Immature natural killer cell (primary cell): ENCODE measurements around the gene C11orf52. TPM values are rescaled to one million over a fixed set of nuclear protein-coding genes. Genes with fewer than 3 reads are reported as not detected.

Source experiments
- DNase-seq, 3 donors: peaks; one replicate each; pipeline ENCODE4 v3.0.0; 2022; ENCODE audit warnings: mixed read lengths in 1 of 3
- H3K27ac Mint-ChIP-seq, 6 donors: one replicate each; pipeline ENCODE4 v1.8.0; 2020; ENCODE audit warnings: mixed read lengths in 6 of 6, mild to moderate bottlenecking in 5 of 6, inconsistent platforms in 4 of 6, moderate library complexity in 3 of 6
- H3K27me3 Mint-ChIP-seq, 3 donors: one replicate each; pipeline ENCODE4 v1.8.0; 2020 to 2021; ENCODE audit warnings: low read depth in 3 of 3, mild to moderate bottlenecking in 3 of 3, mixed read lengths in 3 of 3, moderate library complexity in 3 of 3, inconsistent platforms in 1 of 3
- H3K36me3 Mint-ChIP-seq, 3 donors: one replicate each; pipeline ENCODE4 v1.8.0; 2020; ENCODE audit warnings: mixed read lengths in 3 of 3, inconsistent platforms in 2 of 3, mild to moderate bottlenecking in 2 of 3
- H3K4me1 Mint-ChIP-seq, 2 donors: one replicate each; pipeline ENCODE4 v1.8.0; 2020; ENCODE audit warnings: inconsistent platforms in 2 of 2, mild to moderate bottlenecking in 2 of 2, mixed read lengths in 2 of 2, moderate library complexity in 1 of 2
- H3K4me3 Mint-ChIP-seq, 5 donors: one replicate each; pipeline ENCODE4 v1.8.0; 2020; ENCODE audit warnings: mild to moderate bottlenecking in 5 of 5, mixed read lengths in 5 of 5, inconsistent platforms in 3 of 5, moderate library complexity in 3 of 5
- H3K9me3 Mint-ChIP-seq, 6 donors: one replicate each; pipeline ENCODE4 v1.8.0; 2020; ENCODE audit warnings: mild to moderate bottlenecking in 6 of 6, mixed read lengths in 6 of 6, inconsistent platforms in 4 of 6, moderate library complexity in 3 of 6
- polyA plus RNA-seq, 3 donors: library from polyadenylated mRNA; unstranded; fragments of 300-500 nt; fragmentation: Illumina TruSeq; gene quantifications; one replicate each; pipeline ENCODE4 v1.2.3, GENCODE V29; 2021

C11orf52 gene
- polyA plus RNA-seq, 3 donors from 2014 or later = not detected

DNA sequence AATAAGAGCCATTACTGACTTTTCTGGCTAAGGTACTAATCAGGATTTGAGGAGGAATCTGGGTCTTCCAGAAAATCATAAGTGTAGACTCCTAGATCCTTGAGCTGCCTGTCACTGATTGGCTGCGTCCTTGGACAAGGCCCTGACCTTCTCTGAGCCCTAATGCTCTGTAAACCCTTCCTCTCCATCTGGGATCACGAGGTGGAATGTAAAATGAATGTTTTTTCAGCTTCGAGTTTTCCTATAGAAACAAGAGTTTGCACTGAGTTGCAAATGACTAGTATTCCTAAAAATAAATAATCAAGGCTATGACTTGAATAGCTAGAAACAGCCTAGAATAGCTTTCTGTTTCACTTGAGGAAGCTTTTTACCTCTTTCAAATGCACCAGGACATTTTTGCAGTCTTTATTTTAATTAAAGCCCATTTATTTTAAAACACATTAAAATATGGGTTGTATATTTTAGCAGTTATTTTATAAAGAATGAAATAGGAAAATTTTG lies 17.4 kb downstream of the C11orf52 start:
- H3K27me3 Mint-ChIP-seq = peaks cover 1 to 4% (median 4%) of the 10 kb centered on the region in 3 donors
- no peaks in the 10 kb centered on the region for H3K36me3 Mint-ChIP-seq
- H3K4me1 Mint-ChIP-seq = peaks cover 21 to 47% of the 10 kb centered on the region in 2 donors
- no peak for DNase-seq
- H3K4me3 Mint-ChIP-seq = peak overlapping the region; percentile 65 to 86 (median 83)
- H3K27ac Mint-ChIP-seq = peak overlapping the region in 1 of 6 donors; percentile 18
- H3K9me3 Mint-ChIP-seq = no peaks in the 10 kb centered on the region

DNA sequence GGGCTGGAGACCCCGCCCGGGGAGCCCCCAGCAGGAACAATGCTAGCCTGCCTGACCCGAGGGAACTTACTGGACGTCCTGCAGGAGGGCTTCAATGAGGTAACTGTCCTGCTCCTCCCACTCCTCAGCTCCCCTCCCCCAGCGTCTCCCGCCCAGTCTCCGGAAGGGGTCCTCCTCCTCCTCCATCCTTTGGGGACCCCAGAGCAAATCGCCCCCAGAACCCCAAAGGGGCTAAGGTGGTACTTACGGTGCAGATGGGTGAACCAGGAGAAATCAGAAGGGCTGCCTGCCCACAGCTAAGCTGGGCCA lies 18.7 kb downstream of the C11orf52 start:
- H3K9me3 Mint-ChIP-seq = no peaks in the 10 kb centered on the region
- H3K4me3 Mint-ChIP-seq = peak overlapping the region; percentile 71 to 86 (median 82)
- H3K27me3 Mint-ChIP-seq = peaks cover 1 to 4% (median 4%) of the 10 kb centered on the region in 3 donors
- peaks cover 21 to 46% of the 10 kb centered on the region in 2 donors for H3K4me1 Mint-ChIP-seq
- no peak for DNase-seq
- peak overlapping the region in 2 of 6 donors; percentile 30 to 84 for H3K27ac Mint-ChIP-seq
- no peaks in the 10 kb centered on the region for H3K36me3 Mint-ChIP-seq

DNA sequence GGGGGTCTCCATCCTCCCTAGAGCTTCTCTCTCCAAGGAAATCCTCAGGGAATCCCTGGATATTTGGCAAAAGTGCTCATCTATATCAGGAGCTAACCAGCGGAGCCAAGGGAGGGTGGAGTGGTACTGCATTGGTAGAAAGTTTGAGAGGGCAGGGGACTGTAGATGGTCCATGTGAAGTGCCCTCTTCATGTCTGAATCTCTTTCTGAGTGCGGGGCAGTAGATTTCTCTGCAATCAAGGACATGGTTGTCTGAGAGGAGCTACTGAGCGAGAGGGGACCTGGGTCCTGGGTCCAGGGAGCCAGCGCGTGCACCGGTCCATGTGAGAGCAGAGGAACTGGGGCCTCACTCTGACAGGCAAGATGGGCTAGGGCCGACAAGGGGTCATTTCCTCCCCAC lies 19.1 kb downstream of the C11orf52 start:
- Mint-ChIP-seq H3K27ac (peak overlapping the region in 3 of 6 donors; percentile 11 to 84 (median 84)), H3K27me3 (peaks cover 1 to 4% (median 2%) of the 10 kb centered on the region in 3 donors), H3K4me3 (peak overlapping the region; percentile 61 to 82 (median 79)), H3K36me3 (no peaks in the 10 kb centered on the region), H3K9me3 (no peaks in the 10 kb centered on the region), H3K4me1 (peaks cover 21 to 42% of the 10 kb centered on the region in 2 donors)
- no peak for DNase-seq

DNA sequence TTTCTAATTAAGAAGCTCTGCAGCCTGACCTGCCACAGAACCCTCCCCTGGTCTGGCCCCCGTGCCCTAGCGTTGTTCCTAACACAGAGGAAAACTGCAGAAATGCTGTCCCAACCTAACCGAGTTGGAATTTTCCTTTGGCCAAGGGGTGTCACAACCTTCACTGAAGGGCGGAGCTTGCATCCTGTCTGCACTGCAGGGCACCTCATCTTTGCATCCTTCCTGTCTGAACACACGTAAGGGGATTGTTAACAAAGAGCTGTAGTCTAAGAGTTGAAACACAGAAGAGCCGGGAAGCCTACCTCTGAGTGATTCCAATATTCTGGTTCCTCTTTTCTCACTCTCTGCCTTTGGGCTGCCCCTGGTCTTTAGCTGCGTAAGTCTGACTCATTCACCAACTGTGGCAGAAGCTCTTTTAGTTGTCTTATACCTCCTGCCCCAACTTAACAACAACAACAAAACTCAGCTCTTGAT lies 20.0 kb downstream of the C11orf52 start:
- Mint-ChIP-seq H3K27me3 (peaks cover 1 to 4% (median 2%) of the 10 kb centered on the region in 3 donors), H3K9me3 (no peaks in the 10 kb centered on the region), H3K36me3 (no peaks in the 10 kb centered on the region), H3K4me1 (peaks cover 21 to 41% of the 10 kb centered on the region in 2 donors), H3K27ac (peak overlapping the region in 4 of 6 donors; percentile 11 to 84 (median 50)), H3K4me3 (peak overlapping the region; percentile 61 to 82 (median 79))
- DNase-seq = peak in 1 of 3 donors; percentile 25

DNA sequence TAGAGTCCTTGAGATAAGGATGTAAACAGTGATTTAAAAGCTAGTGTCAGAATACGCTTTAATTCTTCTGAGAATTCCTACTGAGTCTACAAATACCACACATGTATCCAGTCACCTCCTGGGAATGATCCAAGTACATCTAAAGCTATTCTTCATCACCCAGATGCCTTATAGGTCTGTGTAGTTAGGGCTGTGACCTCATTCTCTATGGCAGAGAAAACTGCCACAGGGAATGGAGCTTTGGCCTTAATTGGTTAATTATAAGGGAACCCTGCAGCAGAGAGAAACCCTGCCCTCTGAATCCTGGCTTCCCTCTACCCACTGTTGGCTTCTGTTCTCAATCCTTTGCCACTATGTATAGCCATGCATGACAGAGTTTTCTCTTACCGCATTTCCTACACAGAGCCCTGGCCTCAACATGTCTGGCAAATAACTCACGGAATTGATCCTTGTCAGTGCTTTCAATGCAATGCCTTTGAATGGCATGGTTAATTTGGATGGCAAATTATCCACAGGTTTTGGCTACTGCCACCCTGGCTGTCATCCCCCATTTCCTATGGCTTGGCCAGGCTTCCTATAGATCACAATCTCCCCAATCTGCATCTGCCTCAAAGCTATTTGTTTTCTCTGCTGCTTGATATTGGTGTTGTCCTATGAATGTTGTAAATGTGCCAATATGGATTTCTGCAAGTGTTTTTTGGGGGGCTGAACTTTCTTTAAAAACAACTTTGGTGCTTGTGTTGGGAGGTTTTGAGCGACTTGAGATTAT lies 21.3 kb downstream of the C11orf52 start:
- H3K27me3 Mint-ChIP-seq = peaks cover 1 to 4% (median 2%) of the 10 kb centered on the region in 3 donors
- no peaks in the 10 kb centered on the region for H3K36me3 Mint-ChIP-seq
- no peaks in the 10 kb centered on the region for H3K9me3 Mint-ChIP-seq
- no peak overlapping the region for H3K4me3 Mint-ChIP-seq
- peaks cover 21 to 41% of the 10 kb centered on the region in 2 donors for H3K4me1 Mint-ChIP-seq
- no peak for DNase-seq
- H3K27ac Mint-ChIP-seq = no peak overlapping the region

DNA sequence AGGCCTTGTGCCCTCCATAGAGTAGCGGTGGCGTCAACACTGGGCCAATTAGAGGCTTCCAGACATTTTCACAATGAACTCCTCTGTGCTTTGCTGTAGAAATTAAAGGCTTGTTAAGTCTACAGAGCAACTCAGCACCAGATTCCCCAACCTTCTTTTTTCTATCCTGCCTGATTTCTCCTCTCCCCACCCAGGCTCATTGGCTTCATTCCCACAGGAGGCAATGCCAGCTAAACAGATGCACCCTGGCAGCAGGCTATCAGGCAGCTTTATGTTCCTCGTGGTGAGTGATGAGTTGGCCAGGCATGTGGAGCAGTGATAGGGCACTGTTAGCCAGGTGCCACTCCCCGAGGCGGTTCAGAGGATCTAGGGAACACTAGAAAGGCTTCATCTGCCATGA lies 23.2 kb downstream of the C11orf52 start:
- H3K4me3 Mint-ChIP-seq = no peak overlapping the region
- H3K27me3 Mint-ChIP-seq = peaks cover 0 to 2% (median 1%) of the 10 kb centered on the region in 3 donors
- H3K9me3 Mint-ChIP-seq = no peaks in the 10 kb centered on the region
- no peaks in the 10 kb centered on the region for H3K36me3 Mint-ChIP-seq
- H3K27ac Mint-ChIP-seq = no peak overlapping the region
- H3K4me1 Mint-ChIP-seq = peaks cover 16 to 21% of the 10 kb centered on the region in 2 donors
- DNase-seq = no peak

DNA sequence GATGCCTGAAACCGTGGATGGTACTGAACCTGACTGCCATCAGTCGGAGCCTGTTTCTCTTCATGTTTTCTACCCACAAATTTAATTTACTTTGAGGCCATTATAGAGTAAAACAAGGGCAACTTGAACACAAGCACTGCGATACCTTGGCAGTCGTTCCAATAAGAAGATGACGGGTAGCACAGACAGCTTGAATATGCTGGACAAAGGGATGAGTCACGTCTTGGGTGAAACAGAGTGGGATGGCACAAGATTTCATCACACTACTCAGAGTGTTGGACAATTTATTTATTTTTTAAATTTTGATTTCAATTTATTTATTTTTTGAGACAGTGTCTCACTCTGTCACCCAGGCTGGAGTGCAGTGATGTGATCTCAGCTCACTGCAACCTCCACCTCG lies 24.1 kb downstream of the C11orf52 start:
- peaks cover 0 to 3% (median 0%) of the 10 kb centered on the region in 3 donors for H3K27me3 Mint-ChIP-seq
- no peak for DNase-seq
- no peak overlapping the region for H3K27ac Mint-ChIP-seq
- H3K4me1 Mint-ChIP-seq = peaks cover 11 to 14% of the 10 kb centered on the region in 2 donors
- no peak overlapping the region for H3K4me3 Mint-ChIP-seq
- no peaks in the 10 kb centered on the region for H3K36me3 Mint-ChIP-seq
- H3K9me3 Mint-ChIP-seq = no peaks in the 10 kb centered on the region

DNA sequence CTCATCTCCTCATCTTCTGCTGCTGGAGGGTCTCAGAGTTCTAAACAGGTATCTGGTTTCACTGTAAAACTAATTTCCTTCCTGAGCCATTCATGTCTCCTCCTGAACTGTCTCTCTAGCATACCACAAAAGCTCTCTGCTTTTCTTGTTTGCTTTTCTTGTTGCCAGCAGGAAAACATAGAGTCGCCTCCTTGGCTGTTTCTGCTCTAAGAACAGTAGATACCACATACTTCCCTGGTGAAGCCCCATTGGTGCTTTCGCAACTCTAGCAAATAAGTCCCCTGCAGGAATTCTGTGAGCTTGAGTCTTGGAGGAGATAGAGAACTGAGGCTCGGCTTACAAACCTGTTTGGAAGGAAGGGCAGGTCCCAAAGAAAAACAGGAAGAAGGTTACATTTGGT lies 25.4 kb downstream of the C11orf52 start:
- Mint-ChIP-seq H3K9me3 (no peaks in the 10 kb centered on the region), H3K27ac (no peak overlapping the region), H3K27me3 (peaks cover 0 to 1% (median 0%) of the 10 kb centered on the region in 3 donors), H3K36me3 (no peaks in the 10 kb centered on the region), H3K4me3 (no peak overlapping the region), H3K4me1 (peaks cover 8 to 9% of the 10 kb centered on the region in 2 donors)
- no peak for DNase-seq

DNA sequence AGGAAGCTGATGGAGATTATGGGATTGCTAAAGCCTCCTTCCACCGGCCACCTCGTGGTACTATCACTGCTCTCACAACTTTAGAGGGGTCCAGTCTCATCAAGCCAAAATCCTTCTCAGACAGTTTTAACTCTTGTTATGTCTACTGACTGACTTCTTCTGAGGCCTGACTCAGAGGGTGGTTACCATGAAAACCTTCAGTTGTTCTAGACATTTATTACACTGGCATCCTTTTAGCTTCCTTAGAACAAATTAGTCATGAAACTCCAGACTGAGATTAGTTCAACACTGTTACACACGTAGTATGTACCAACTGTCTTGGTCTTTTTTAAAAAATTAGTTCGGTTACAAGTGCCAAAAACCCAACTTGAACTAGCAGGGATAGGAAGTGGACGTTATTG lies 25.9 kb downstream of the C11orf52 start:
- DNase-seq = no peak
- H3K4me3 Mint-ChIP-seq = no peak overlapping the region

DNA sequence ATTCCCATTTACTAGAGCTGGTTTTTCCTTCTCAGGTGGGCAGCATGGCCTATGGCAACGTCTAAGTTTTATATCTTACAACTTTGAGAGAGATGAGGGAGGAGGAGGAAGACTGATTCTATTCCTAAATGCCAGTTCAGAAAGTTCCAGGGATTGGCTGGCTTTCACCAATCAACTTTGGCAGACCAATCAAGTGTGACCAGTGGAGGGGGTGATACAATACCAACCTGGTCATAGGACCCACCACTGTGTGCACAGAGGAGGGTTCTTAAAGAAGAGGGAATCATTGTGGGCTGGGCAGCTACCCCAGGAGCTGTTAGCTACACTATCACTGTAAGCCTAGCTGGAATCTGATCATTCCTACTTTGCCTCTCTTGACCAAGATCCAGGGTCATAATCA lies 26.5 kb downstream of the C11orf52 start:
- Mint-ChIP-seq H3K9me3 (no peaks in the 10 kb centered on the region), H3K36me3 (no peaks in the 10 kb centered on the region), H3K27me3 (peaks cover 0 to 6% (median 0%) of the 10 kb centered on the region in 3 donors), H3K27ac (no peak overlapping the region), H3K4me1 (peaks cover 18% of the 10 kb centered on the region in 2 donors), H3K4me3 (no peak overlapping the region)
- no peak for DNase-seq

More for the DNA sequence above, 25.9 kb downstream of the C11orf52 start:
- no peaks in the 10 kb centered on the region for H3K36me3 Mint-ChIP-seq
- no peak overlapping the region for H3K27ac Mint-ChIP-seq
- H3K9me3 Mint-ChIP-seq = no peaks in the 10 kb centered on the region
- H3K27me3 Mint-ChIP-seq = peaks cover 0 to 2% (median 0%) of the 10 kb centered on the region in 3 donors
- H3K4me1 Mint-ChIP-seq = peaks cover 13 to 14% of the 10 kb centered on the region in 2 donors

DNA sequence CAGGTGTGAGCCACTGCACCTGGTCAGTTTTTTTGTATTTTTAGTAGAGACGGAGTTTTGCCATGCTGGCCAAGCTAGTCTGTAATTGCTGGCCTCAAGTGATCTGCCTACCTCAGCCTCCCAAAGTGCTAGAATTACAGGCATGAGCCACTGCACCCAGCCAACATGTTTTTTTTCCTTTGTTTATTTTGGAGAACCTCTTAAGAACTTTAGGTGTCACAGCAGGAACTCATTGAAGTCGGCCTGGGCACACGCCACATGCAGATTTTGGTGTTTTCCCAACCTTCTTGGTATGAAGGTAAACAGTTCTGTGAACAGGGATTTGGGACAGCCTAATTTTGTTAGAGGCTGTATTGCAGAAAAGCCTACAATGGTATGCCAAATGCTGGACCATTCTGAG lies 27.8 kb downstream of the C11orf52 start:
- Mint-ChIP-seq H3K9me3 (no peaks in the 10 kb centered on the region), H3K4me3 (no peak overlapping the region), H3K36me3 (no peaks in the 10 kb centered on the region), H3K27me3 (peaks cover 0 to 6% (median 0%) of the 10 kb centered on the region in 3 donors), H3K27ac (no peak overlapping the region), H3K4me1 (peaks cover 19 to 20% of the 10 kb centered on the region in 2 donors)
- DNase-seq = no peak

DNA sequence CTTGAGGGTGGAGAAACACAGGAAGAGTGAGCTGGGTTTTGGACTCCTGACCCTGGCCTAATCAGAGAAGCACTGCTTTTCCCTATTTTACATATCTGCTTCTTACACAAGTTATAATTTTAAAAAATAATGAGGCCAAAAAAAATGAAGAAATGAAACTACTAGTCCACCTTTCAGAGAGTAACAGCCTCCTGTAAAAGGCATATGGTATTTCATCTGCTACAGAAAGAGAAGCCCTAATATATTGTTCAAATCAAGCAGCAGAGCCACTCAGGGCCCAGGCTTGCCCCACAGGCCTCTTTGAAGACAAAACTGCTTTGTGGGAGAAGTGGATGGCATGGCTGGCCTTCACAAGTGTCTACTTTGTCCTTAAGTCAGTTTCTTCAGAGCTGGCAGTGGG lies 28.4 kb downstream of the C11orf52 start:
- H3K27ac Mint-ChIP-seq = no peak overlapping the region
- H3K9me3 Mint-ChIP-seq = no peaks in the 10 kb centered on the region
- peaks cover 19 to 20% of the 10 kb centered on the region in 2 donors for H3K4me1 Mint-ChIP-seq
- no peaks in the 10 kb centered on the region for H3K36me3 Mint-ChIP-seq
- H3K4me3 Mint-ChIP-seq = no peak overlapping the region
- DNase-seq = no peak
- H3K27me3 Mint-ChIP-seq = peaks cover 0 to 6% (median 0%) of the 10 kb centered on the region in 3 donors

DNA sequence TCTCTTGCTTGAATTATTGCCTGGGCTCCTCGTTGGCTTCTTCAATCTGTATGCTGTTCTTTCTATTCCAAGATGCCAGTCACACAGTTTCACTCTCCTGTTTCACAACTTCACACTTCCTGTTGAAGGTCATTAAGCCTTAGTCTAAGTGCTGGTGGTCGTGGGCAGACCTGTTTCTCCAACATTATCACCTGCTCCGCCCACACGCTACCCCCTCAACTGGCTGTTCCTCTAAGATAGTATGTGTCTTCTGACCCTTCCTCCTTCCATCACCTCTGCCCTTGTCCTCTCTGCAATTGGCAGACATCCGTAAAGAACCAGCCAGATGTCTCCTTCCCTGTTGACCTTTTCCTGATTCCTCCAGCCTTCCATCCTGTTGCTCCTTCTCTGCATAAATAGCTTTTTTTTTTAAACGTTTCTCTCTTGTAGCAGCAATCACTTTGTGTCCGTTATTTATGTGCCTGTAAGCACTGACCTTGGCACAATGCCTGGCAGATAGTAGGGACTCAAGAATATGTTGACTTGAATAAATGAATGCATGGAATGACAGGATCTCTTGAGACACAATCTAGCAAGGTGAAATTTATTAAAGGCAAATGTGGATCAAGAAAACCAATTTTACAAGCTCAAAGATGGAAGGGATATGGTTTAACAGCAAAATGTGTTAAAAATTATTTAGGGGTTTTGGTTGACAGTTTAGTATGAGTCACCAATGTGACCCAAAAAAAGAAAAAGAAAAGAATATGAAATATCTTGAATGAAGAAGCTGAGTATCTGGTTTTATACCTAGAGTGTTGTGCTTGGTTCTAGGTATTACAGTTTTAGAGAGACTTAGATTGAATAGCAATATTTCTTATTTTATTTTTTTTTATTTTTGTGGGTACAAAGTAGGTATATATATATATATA lies 31.1 kb downstream of the C11orf52 start:
- H3K9me3 Mint-ChIP-seq = no peaks in the 10 kb centered on the region
- H3K36me3 Mint-ChIP-seq = no peaks in the 10 kb centered on the region
- DNase-seq = peak; percentile 36 to 45 (median 37)
- peaks cover 0 to 6% (median 0%) of the 10 kb centered on the region in 3 donors for H3K27me3 Mint-ChIP-seq
- peak overlapping the region; percentile 25 to 81 (median 73) for H3K4me3 Mint-ChIP-seq
- H3K27ac Mint-ChIP-seq = peak overlapping the region; percentile 31 to 85 (median 54)
- H3K4me1 Mint-ChIP-seq = peaks cover 19 to 20% of the 10 kb centered on the region in 2 donors
